ENCODE measurements around the gene TMEM233.
A peak's percentile ranks its signal among the peaks of the same experiment; 100 is the strongest.
"Not testable (repeated sequence)": the region's sequence is repeated elsewhere in the genome, so short reads cannot be mapped to it uniquely, and the experiment has no call there.

The TMEM233 gene

DNA sequence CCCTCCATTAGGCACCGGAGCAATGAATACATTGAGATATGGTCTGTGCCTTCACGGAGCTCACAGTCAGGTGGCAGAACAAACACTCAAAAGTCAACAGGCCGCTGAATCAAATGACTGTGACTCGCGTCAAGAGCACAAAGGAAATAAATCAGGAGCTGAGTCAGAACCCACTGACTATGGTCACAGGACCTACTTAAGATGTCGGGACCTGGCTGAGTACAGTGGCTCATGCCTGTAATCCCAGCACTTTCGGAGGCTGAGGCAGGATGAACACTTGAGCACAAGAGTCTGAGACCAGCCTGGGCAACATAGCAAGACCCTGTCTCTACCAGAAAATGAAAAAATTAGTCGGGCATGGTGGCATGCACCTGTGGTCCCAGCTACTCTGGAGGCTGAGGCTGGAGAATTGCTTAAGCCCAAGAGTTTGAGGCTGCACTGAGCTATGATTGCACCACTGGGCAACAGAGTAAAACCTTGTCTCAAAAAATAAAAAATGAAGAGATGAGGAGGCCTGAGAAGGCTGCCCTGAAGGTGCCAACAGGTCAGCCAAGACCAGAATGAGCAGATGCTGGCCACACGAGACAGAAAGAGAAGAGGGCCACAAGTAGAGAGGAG is 19.9 kb downstream of the TMEM233 start:
- DNase-seq = no peak

GRCh38 chr12:119614705-119615104 is 21.1 kb downstream of the TMEM233 start:
- DNase-seq = no peak

- DNase-seq = no peak
Measured at GRCh38 chr12:119615518-119616475, 22.2 kb downstream of the TMEM233 start.

DNA sequence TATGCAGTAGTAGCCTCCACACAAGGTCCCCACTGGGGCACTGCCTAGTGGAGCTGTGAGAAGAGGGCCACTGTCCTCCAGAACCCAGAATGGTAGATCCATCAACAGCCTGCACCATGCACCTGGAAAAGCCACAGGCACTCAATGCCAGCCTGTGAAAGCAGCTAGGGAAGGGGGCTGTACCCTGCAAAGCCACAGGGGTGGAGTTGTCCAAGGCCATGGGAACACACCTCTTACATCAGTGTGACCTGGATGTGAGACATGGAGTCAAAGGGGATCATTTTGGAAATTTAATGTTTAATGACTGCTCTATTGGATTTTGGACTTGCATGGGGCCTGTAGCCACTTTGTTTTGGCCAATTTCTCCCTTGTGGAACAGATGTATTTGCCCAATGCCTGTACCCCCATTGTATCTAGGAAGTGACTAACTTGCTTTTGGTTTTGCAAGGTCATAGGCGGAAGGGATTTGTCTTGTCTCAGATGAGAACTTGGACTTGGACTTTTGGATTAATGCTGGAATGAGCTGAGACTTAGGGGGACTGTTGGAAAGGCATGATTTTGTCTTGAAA is 24.8 kb downstream of the TMEM233 start:
- not testable (repeated sequence) for DNase-seq

DNA sequence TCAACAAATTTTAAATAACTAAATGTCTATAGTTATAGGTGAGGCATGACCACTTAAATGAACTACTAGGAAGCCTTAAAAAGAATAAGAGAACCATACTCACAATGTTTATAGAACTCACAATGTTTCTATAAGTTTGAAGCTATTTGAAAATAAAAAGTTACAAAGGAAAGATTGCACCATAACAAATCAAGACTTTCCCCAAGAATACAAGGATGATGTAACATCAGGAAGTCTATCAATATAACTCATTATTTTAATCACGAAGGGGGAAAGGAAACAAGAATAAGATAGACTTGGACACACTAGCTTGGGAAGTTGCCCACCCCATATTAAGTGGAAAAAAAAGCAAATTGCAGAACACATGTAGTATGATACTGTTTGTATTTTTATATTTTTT is 26.9 kb downstream of the TMEM233 start:
- no peak for DNase-seq

GRCh38 chr12:119621878-119622277 is 28.3 kb downstream of the TMEM233 start:
- DNase-seq = no peak

GRCh38 chr12:119624966-119625365 is 31.4 kb downstream of the TMEM233 start:
- DNase-seq = no peak

DNA sequence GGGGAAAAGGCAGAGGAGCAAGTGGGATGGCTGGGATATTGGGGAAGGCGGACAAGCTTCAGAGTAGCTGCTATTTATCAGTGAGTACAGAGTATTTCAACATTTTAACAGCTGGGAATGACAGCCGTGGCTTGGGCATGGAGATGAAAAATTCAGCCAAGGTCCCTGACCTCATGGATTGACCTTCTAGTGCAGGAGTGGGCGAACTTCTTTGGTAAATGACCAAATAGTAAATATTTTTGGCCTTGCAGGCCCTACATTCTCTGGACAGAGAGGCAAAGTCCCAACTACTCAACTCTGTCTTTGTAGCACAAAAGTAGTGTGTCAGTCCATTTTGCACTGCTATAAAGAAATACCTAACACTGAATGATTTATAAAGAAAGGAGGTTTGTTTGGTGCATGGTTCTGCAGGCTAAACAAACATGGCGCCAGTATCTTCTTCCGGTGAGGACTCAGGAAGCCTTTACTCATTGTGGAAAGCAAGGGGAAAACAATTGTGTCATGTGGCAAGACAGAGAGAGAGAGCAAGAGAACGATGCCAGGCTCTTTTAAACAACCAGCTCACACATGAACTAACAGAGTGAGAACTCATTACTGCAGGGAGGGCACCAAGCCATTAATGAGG is 33.6 kb downstream of the TMEM233 start:
- DNase-seq = no peak

DNA sequence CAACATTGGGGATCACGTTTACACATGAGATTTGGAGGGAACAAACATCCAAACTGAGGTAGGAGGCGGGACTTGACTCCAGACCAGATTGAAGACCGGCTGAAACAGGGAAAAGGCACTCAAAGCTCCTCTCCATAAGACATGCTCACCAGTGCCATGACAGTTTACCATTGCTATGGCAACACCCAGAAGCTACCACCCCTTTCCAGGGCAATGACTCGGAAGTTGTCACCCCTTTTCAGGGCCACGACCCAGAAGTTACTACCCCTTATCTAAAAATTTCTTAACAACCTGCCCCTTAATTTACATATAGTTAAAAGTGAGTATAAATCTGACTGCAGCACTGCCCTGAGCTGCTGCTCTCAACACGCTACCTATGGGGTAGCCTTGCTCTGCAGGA is 34.1 kb downstream of the TMEM233 start:
- DNase-seq = no peak

DNA sequence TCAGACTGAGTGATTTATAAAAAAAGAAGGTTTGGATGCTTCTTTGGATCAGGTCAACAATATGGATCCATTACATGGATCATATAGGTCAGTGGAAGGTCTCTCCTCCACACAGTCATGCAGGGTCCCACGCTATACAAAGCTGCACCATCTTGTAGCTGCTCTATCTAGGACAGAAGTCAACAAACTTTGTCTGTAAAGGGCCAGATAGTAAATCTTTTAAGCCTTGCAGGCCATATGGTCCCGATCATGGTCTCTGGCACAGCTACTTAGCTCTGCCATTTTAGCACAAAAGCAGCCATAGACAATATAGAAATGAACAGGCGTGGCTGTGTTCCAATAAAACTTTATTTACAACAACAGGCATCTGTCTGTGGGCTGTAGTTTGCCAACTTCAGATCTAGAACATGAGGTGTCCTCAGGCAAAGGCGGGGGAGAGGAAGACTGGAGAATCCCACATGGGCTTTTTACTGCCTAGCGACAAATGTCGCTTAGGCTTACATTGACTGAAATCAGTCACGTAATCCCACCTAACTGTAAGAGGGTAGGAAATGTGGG is 36.7 kb downstream of the TMEM233 start:
- DNase-seq = no peak

DNA sequence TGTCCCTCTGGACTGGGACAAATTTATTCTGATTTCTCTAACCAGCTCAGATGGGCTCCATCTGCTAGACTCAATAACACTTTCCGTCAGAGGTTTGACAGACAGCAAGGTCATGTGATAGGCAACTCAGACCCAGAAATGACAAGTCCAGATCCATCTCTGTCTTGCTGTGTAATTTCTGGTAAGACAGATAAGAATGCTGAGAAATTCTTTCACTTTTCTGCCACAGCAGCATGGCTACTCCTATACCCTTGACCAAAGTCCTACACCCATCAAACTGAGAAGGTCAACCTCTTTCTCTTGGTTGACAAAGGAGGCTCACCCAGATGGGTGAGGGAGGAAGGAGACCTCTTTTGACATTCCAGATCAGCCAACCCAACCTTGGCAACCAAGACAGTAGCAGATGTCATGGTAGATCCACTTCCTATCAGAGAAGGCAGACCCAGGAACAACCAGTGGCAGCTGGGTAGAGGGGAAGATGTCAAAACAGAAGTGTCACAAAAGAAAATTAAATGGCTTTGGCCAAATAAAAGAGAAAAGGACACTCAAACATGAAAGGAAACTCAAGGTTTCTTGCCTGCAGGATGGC is 37.5 kb downstream of the TMEM233 start:
- DNase-seq = no peak

- no peak for DNase-seq
Measured at GRCh38 chr12:119631930-119632678, 38.5 kb downstream of the TMEM233 start.

DNA sequence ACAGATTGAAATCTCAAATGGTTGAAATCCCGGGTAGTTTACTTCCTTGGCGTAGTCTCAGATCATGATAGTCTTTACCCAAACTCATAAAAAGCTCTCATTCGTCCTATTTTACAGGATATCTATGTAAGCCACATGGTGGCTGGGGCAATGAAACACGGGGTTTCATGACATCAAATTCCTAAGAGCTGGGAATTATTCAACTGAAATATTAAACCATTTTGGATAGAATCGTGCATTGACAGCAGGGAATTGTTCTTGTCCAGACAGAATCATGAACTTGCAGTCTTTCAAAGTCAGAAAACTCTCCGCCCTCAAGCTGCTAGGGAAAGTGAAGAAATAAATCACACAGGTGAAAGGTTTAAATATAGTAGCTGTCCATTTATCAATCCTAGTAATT is 41.2 kb downstream of the TMEM233 start:
- no peak for DNase-seq

DNA sequence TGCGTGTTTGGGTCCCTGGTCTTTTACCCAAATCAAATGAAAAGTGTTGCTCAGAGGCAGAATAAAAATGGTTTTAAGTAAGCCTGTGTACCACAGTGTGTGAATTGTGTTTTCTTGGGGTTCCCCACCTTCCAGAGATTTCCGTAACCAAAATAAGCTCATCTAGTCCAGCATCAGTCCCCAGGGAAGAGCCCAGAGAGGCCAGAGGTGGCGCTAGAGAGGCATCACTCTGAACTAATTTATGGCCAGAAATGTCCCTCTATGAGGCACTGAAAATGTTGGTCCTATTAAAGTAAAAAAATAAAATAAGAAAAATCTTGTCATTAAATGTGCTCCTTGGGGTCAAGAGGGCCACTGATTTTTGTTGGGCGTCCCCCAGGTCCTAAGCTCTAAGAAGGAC is 49.4 kb downstream of the TMEM233 start:
- DNase-seq = no peak

DNA sequence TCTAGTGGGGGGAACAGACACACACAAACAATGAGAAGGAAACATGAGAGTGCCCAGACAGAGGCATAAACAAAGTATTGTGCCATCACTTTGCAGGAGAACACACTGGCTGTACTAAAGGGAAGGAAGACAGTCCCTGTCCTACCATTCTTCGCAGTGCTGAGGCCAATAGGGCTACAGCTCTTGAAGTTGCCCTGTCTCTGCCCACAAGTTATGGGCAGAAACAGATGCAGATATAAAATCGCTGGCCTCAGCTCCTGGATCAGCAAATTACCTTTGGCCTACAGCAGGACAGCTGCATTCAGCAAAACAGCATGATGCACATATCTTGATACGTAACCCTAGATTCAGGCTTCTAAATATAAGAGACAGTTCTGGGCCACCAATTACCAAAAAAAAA is 51.4 kb downstream of the TMEM233 start:
- no peak for DNase-seq

DNA sequence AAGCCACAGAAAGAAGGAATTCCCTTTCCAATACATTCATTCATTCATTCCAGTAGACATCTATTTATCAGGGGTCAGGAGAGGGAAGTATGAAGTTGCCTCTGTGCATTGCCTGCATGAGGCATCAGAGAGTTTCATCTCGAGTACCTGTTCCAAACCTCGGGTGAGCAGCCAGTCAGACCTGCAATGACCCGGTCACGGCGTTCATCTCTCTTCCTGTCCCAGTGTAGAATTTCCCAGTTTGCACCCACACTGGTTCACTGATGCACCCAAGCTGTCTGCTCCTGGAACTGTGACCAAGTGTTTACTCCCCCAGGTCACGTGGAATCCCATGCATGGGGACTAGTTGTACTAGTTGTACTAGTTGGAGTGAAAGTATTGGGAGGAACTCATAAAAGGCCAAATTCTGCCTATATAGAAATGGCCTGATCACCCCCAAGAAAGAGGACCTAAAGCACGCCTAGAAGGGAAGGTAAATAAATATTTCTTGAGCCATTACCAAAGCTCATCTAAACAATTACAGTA is 52.0 kb downstream of the TMEM233 start:
- DNase-seq = no peak

- DNase-seq = peak; percentile 34
Measured at GRCh38 chr12:119649202-119649808, 55.7 kb downstream of the TMEM233 start.

DNA sequence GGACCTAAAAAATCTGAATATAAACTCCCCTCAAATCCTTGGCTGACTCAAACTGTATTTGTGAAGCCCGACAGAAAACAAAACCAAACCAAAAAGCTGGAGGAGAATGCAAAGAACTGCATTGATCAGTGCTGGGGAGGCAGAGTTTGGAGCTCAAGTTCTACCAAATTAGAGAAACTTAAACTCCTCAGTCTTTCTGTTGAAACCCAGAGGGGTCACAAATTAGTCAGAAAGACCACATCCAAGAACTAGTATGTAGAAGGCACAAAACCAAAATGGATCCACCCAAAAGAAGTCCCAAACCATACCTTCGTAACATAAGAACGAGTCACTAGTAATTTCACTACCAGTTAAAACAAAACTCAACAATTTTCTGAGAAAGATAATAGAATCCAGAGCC is 59.1 kb downstream of the TMEM233 start:
- no peak for DNase-seq

DNA sequence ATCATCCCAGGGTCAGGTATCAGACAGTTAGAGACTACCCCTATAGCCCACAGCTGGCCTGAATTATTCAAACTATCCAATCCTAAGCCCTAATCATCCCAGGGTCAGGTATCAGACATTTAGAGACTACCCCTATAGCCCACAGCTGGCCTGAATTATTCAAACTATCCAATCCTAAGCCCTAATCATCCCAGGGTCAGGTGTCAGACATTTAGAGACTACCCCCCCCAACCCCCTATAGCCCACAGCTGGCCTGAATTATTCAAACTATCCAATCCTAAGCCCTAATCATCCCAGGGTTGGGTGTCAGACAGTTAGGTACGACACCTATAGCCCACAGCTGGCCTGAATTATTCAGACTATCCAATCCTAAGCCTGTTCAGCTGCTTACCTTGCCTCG is 63.4 kb downstream of the TMEM233 start:
- DNase-seq = not testable (repeated sequence)

GRCh38 chr12:119658166-119658565 is 64.6 kb downstream of the TMEM233 start:
- DNase-seq = not testable (repeated sequence)

- peak; percentile 69 for DNase-seq
Measured at GRCh38 chr12:119659289-119659897, 65.8 kb downstream of the TMEM233 start.
